NK-92 (cell line): ENCODE measurements around the gene ERCC8.

Experiments
- DNase-seq: peaks from one replicate; lab custom pipeline; 2025; ENCODE audit not compliant: unreplicated experiment; lab: John Stamatoyannopoulos, UW

The ERCC8 gene

DNA sequence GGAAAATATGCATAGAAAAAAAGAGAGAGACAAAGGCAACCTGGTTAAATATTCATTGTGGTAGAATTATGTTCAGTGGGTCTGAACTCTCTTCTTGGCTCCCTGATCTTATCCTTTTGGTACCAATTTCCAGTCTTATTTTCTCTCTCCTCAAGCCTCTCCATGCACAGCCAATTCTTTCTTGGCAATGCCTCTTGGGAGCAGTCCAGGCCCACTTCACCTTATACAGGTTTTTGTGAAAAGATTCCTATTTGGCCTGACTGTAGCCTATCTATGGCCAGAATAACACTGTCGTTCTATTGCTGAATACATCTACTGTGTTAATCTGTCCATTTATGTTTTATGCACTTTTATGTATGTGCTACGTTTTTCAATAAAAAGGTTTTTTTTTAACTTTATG, 103.5 kb downstream of the ERCC8 start:
- no peak for DNase-seq

DNA sequence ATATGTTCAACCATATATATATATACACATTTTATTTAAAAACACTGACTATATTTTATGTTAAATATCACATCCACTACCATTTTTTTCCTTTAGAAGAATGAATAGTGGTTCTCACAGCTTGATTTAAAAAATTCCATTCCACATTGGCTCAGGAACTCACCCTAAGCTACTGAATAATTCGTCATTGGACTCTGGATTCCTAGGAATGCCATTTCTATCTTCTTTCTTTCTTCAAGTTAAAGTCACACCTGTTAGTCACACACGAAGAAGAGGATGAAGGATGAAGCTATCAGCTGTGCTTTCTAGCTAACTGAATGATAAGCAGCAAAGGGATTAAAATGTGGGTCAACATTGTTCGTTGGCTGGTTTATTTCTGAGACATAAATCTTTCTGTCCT, 108.7 kb downstream of the ERCC8 start:
- DNase-seq = no peak

DNA sequence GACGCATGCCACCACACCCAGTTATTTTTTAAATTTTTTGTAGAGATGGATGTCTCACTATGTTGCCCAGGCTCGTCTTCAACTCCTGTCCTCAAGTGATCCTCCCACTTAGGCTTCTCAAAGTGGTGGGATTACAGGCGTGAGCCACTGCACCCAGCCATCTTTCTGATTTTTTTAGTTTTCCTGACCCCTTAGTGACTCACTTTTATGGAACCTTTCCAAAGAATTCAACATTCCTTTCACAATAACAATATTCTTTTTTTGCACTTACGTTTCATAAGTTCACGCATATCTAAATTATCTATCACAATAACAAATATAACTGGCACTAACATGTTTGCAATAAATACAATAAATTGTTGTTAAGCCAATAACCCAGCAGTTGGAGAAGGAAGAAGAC, 109.3 kb downstream of the ERCC8 start:
- no peak for DNase-seq

GRCh38 chr5:60833520-60833919, 111.3 kb downstream of the ERCC8 start:
- DNase-seq = no peak

- no peak for DNase-seq
Observed at GRCh38 chr5:60830581-60831127, 114.2 kb downstream of the ERCC8 start.

GRCh38 chr5:60829490-60830266, 115.2 kb downstream of the ERCC8 start:
- DNase-seq = no peak

- no peak for DNase-seq
Observed at GRCh38 chr5:60827201-60827600, 117.7 kb downstream of the ERCC8 start.

GRCh38 chr5:60826653-60827052, 118.2 kb downstream of the ERCC8 start:
- no peak for DNase-seq
